A673 (cell line): ENCODE data around the gene OGFOD2. TPM values are rescaled to one million over a fixed set of nuclear protein-coding genes. Genes with fewer than 3 reads are reported as not detected.

ENCODE experiments used
- BruUV-seq: library from RNA; stranded (reverse); fragments of 400-500 nt; replicated peaks from 2 replicates; lab custom pipeline; 2021; lab: Mats Ljungman, UMichigan
- CTCF ChIA-PET: fragments of 300-600 bp; sonication (Branson Sonifier 250); formaldehyde crosslinking; loops from one replicate; lab custom pipeline; 2022; ENCODE audit warnings: antibody characterized with exemption; lab: Charles Lee
- POLR2A ChIA-PET: fragments of 300-600 bp; sonication (Branson Sonifier 250); formaldehyde crosslinking; loops from one replicate; lab custom pipeline; 2022; ENCODE audit warnings: antibody characterized with exemption; ENCODE audit not compliant: low non-redundant PET; lab: Charles Lee
- DNase-seq: peaks from one replicate; pipeline ENCODE4 v3.0.0-alpha.2; 2015; ENCODE audit warnings: low spot score
- H3K27ac ChIP-seq: fragments of 200-600 bp; sonication (generic); 2 replicates; pipeline ENCODE4 v1.5.1; 2016; ENCODE audit warnings: mixed run types, low read depth, mild to moderate bottlenecking, mixed read lengths, antibody characterized with exemption, low read length; ENCODE audit not compliant: poor library complexity, severe bottlenecking
- H3K27me3 ChIP-seq: fragments of 200-600 bp; sonication (generic); replicated peaks from 2 replicates; pipeline ENCODE4 v1.6.1; 2017; ENCODE audit warnings: mixed run types, low read depth, mild to moderate bottlenecking, mixed read lengths, antibody characterized with exemption, low read length; ENCODE audit not compliant: insufficient read depth, poor library complexity
- H3K36me3 ChIP-seq: fragments of 200-600 bp; sonication (generic); 2 replicates; pipeline ENCODE4 v1.6.1; 2016; ENCODE audit warnings: mixed run types, mild to moderate bottlenecking, mixed read lengths, antibody characterized with exemption, low read length; ENCODE audit not compliant: insufficient read depth, poor library complexity, severe bottlenecking
- H3K4me1 ChIP-seq: fragments of 200-600 bp; sonication (generic); 2 replicates; pipeline ENCODE4 v1.6.1; 2017; ENCODE audit warnings: mixed run types, mild to moderate bottlenecking, mixed read lengths, antibody characterized with exemption, low read length; ENCODE audit not compliant: insufficient read depth, poor library complexity, severe bottlenecking
- H3K4me3 ChIP-seq: fragments of 200-600 bp; sonication (generic); 2 replicates; pipeline ENCODE4 v1.5.1; 2016; ENCODE audit warnings: low read depth, mixed run types, mild to moderate bottlenecking, mixed read lengths, low read length; ENCODE audit not compliant: poor library complexity, severe bottlenecking
- H3K9me3 ChIP-seq: fragments of 200-600 bp; sonication (generic); 2 replicates; pipeline ENCODE4 v1.6.1; 2016; ENCODE audit warnings: mixed run types, low read depth, mild to moderate bottlenecking, mixed read lengths, antibody characterized with exemption, low read length; ENCODE audit not compliant: poor library complexity, severe bottlenecking
- EZH2 ChIP-seq: fragments of 200-600 bp; sonication (generic); IDR thresholded peaks from 2 replicates; pipeline ENCODE4 v1.6.1; 2017; ENCODE audit warnings: borderline replicate concordance, low read depth, mild to moderate bottlenecking, mixed read lengths, antibody characterized with exemption, low read length; ENCODE audit not compliant: poor library complexity, severe bottlenecking
- intact Hi-C: fragments of 100-400 bp; cut with micrococcal nuclease; formaldehyde crosslinking; loops from one replicate; pipeline ENCODE4 v1.10.0; 2022; ENCODE audit not compliant: unreplicated experiment
- total RNA-seq: library from RNA; stranded (reverse); gene quantifications from 2 replicates; pipeline ENCODE4 v1.2.3, GENCODE V29; 2021
- TF ChIP-seq, protein P1 (sequence below): fragments of 300-800, 200-600 bp; sonication (generic); conservative IDR thresholded peaks from 2 replicates; pipeline ENCODE4 v1.5.1; 2017; ENCODE audit warnings: low read depth, mild to moderate bottlenecking, antibody characterized with exemption, low read length, moderate library complexity, mixed read lengths

OGFOD2 gene
- total RNA-seq, 1 experiment from 2014 or later: 18.2 TPM

DNA sequence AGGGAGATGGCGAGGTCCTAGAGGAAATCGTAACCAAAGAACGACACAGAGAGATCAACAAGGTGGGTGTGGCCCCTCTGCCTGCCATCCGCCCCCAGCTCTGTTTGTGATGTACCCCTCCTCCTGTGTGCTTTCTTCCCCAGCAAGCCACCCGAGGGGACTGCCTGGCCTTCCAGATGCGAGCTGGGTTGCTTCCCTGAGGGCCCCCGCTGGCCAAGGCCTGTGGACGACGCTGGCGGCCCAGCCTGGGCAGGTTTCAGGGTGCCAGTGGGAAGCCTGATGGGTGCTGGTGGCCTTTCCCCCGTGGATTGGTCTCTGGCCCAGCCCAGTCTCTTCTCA is 7.4 kb downstream of the OGFOD2 start:
- H3K4me1 ChIP-seq: peaks cover 15% of the 10 kb centered on the region
- H3K9me3 ChIP-seq: no peaks in the 10 kb centered on the region
- peak overlapping the region; percentile 95 for H3K27ac ChIP-seq
- ChIA-PET POLR2A (no interaction called here), CTCF (no interaction called here)
- TSS peak; percentile 93 for BruUV-seq
- H3K36me3 ChIP-seq: peaks cover 16% of the 10 kb centered on the region
- TF ChIP-seq EZH2: no peak
- TF ChIP-seq, protein P1, sequence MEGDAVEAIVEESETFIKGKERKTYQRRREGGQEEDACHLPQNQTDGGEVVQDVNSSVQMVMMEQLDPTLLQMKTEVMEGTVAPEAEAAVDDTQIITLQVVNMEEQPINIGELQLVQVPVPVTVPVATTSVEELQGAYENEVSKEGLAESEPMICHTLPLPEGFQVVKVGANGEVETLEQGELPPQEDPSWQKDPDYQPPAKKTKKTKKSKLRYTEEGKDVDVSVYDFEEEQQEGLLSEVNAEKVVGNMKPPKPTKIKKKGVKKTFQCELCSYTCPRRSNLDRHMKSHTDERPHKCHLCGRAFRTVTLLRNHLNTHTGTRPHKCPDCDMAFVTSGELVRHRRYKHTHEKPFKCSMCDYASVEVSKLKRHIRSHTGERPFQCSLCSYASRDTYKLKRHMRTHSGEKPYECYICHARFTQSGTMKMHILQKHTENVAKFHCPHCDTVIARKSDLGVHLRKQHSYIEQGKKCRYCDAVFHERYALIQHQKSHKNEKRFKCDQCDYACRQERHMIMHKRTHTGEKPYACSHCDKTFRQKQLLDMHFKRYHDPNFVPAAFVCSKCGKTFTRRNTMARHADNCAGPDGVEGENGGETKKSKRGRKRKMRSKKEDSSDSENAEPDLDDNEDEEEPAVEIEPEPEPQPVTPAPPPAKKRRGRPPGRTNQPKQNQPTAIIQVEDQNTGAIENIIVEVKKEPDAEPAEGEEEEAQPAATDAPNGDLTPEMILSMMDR: no peak
- no peak overlapping the region for H3K4me3 ChIP-seq
- DNase-seq: no peak
- no peaks in the 10 kb centered on the region for H3K27me3 ChIP-seq
- intact Hi-C loops: loop anchor here (5.0 kb wide), 2 partner anchors 170 to 255 kb away; partner anchors contain the start of gene PITPNM2

DNA sequence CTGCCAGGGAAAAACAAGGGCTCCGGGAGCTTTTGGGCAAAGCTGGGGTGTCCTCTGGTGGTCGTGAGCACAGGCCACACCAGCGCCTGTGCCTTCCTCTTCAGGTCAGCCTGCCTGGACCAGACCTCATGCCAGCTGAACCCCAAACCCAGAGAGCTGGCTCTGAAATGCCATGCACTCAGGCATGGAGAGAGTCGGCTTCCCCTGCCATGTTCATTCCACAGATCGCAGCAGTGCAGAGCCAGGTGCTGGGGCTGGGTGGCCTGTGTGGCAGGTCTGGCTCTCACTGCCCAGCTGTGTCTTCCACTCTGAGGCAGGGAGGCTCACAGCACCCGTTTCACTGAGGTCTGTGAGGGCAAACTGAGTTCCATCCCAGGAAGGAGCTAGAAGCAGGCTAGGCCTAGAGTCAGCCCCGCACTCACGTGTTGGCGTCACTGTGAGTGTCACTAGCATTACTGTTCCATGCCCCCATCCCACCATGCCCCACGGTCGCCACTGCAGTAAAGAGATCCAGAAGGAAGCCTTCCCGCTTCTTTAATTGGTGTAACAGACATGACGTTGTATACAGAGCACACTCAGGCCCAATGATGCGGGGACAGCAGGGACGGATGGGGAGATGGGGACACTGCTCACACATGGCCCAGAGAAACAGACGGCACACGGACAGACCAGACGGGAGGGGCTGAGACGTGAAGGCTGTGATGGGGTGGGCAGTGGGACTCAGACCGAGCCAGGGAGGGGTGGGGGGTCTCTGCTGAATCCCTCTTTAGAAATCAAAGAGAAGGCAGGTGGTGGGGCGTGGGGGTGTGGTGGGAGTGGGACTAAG is 8.1 kb downstream of the OGFOD2 start:
- DNase-seq: no peak
- H3K27ac ChIP-seq: no peak overlapping the region
- BruUV-seq: no TSS peak
- H3K36me3 ChIP-seq: peaks cover 16% of the 10 kb centered on the region
- no peak overlapping the region for H3K4me3 ChIP-seq
- intact Hi-C loops: loop anchor here (5.0 kb wide), 2 partner anchors 169 to 254 kb away; partner anchors contain the start of gene PITPNM2
- H3K9me3 ChIP-seq: no peaks in the 10 kb centered on the region
- TF ChIP-seq, protein P1: no peak
- no peak for TF ChIP-seq EZH2
- CTCF ChIA-PET: no interaction called here
- POLR2A ChIA-PET: no interaction called here
- peaks cover 15% of the 10 kb centered on the region for H3K4me1 ChIP-seq
- no peaks in the 10 kb centered on the region for H3K27me3 ChIP-seq

DNA sequence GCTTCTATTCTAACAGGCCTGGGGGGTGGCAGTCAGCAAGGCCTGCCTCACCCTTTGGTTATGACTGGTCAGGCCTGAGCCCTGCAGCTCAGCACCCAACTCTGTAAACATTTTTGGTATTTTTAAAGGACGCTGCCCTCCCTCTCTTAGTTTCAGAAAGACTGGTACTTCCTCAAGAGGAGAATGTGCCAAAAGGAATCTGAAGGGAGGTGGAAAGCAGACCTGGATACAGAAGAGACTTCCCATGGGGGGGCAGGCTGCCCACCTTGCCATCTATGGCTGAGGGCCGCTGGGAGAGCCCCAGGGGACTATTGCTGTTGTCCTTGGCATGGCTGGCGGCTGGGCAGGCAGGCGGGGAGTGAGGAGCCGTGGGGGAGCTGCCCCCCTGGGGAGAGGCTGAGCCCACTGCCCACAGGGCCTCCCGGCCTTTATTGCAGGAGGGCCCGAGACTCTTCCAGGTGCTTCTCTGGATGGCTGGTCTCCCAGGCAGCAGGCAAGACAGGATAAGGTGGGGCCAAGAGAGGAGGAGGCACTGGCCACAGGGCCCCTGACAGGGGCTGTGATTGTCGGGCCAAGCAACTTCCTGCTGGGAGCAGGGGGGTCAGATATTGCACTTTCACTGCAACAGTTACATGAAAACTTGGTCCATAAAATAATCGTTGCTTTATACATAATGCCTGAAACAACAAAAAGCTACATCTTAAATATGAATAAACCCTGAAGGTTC is 8.9 kb downstream of the OGFOD2 start:
- Histone ChIP-seq H3K27me3 (no peaks in the 10 kb centered on the region), H3K36me3 (peaks cover 16% of the 10 kb centered on the region), H3K27ac (peak overlapping the region; percentile 28), H3K4me1 (peaks cover 15% of the 10 kb centered on the region), H3K9me3 (no peaks in the 10 kb centered on the region), H3K4me3 (no peak overlapping the region)
- ChIA-PET POLR2A (no interaction called here), CTCF (no interaction called here)
- intact Hi-C loops: loop anchor here (5.0 kb wide), 2 partner anchors 168 to 253 kb away; partner anchors contain the start of gene PITPNM2
- no peak for DNase-seq
- no TSS peak for BruUV-seq
- TF ChIP-seq, protein P1: no peak
- TF ChIP-seq EZH2: no peak
